GM12878 (cell line): ENCODE data around the gene CHD1. TPM values are rescaled to one million over a fixed set of nuclear protein-coding genes. Genes with fewer than 3 reads are reported as not detected.

Source experiments
- CBX5 ChIP-seq: sonication (generic); IDR thresholded peaks from 2 replicates; pipeline ENCODE4 v1.6.1; 2016; ENCODE audit warnings: low read depth, moderate library complexity, mild to moderate bottlenecking, inconsistent platforms
- CHD4 ChIP-seq: fragments of 200-600 bp; sonication (generic); IDR thresholded peaks from 2 replicates; pipeline ENCODE4 v1.6.1; 2016; ENCODE audit warnings: mild to moderate bottlenecking
- EED ChIP-seq: sonication (generic); IDR thresholded peaks from 2 replicates; pipeline ENCODE4 v1.6.1; 2016; ENCODE audit warnings: antibody characterized with exemption, low read depth
- EGR1 ChIP-seq, 2 experiments: IDR thresholded peaks; 1 replicate in 1 of 2; 2 replicates in 1 of 2; pipeline ENCODE4 v1.6.1; 2011 to 2012; ENCODE audit warnings: low read depth in 2 of 2, low read length in 2 of 2, borderline replicate concordance in 1 of 2, mild to moderate bottlenecking in 1 of 2, moderate library complexity in 1 of 2
- LARP7 ChIP-seq: fragments of 450-650 bp; IDR thresholded peaks from 2 replicates; pipeline ENCODE4 v1.6.1; 2017; ENCODE audit warnings: mild to moderate bottlenecking
- SIN3A ChIP-seq: IDR thresholded peaks from 2 replicates; pipeline ENCODE4 v1.6.1; 2012; ENCODE audit warnings: low read depth, low read length, improper control_type of control experiment
- SMAD1 ChIP-seq: fragments of 450-650 bp; IDR thresholded peaks from 2 replicates; pipeline ENCODE4 v1.6.1; 2018; ENCODE audit warnings: mild to moderate bottlenecking, low read depth; ENCODE audit not compliant: partially characterized antibody
- TARDBP ChIP-seq: IDR thresholded peaks from 2 replicates; pipeline ENCODE4 v1.6.1; 2016; ENCODE audit warnings: borderline replicate concordance
- polyA plus RNA-seq, 11 experiments: library from polyadenylated mRNA; depleted of rRNA in 4 of 11; unstranded in 6 of 11; stranded (reverse) in 5 of 11; fragments of >200 nt; fragmentation: Nextera tagmentation in 4 of 11; fragmentation: Illumina TruSeq in 1 of 11; extraction: Ambion mirVana in 4 of 11; extraction: Trizol in 1 of 11; gene quantifications; 1 replicate in 1 of 11; 2 replicates in 10 of 11; pipeline versions ENCODE4 v1.2.1 to v1.2.3, GENCODE V29; 2011 to 2016; ENCODE audit warnings: inconsistent platforms in 2 of 11, missing spikeins in 2 of 11, low read depth in 1 of 11
- total RNA-seq, 4 experiments: library from RNA; depleted of rRNA in 3 of 4; stranded (reverse); fragments of >200 nt in 3 of 4; fragmentation: Illumina TruSeq in 1 of 4; extraction: Trizol in 1 of 4; gene quantifications; 2 replicates each; pipeline versions ENCODE4 v1.2.1 to v1.2.3, GENCODE V29; 2013 to 2021
- TF ChIP-seq, protein P1 (sequence below): fragments of 450-650 bp; IDR thresholded peaks from 2 replicates; pipeline ENCODE4 v1.6.1; 2016; ENCODE audit warnings: mild to moderate bottlenecking
- TF ChIP-seq, protein P2 (sequence below): IDR thresholded peaks from 2 replicates; pipeline ENCODE4 v1.6.1; 2011; ENCODE audit warnings: low read depth, low read length, improper control_type of control experiment, borderline replicate concordance

The CHD1 gene
- total and polyA plus RNA-seq, 10 of the 15 experiments (the other 5 are each of a cell fraction or from before 2014, with no cell fraction given): 25.5 to 158 (median 50.5) TPM

DNA sequence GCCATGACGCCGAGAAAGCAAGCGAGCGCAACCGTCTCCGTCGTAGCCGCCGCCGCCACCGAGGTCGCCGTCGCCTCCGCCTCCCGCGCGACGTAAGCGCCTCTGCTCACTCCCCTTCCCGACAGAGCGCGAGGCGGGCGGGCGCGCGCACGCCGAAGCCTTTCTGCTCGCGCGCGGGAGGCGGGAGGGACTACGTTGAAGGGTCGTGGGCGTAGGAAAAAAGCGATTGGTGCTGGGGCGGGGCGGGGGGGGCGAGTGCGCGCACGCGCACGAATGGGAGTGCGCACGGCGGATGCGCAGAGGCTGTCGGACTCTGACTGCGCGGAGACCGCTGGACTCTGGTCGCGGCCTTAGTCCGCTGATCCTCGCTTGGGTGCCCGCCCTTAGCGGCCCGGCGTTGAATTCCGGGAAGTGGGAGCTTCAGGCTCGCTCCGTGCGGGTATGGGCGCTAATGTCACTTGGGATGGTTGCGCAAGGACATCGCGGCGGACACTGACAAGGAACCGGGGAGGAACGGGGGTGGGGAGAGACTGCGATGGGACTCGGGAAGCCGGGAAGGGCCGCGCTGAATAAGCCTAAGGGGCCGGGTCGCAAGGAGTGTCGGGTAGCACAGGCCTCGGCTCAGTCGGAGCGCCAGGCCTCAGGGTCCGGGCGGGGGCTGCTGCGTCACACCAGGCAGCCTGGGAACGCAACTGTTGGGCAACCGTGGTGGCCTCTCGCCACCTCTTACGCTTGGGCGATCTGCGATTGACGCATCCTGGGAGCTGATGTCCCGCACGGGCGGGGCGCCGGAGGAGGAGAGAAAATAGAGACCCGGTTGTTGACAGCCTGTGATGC lies at the start of gene CHD1 (continued):
- TF ChIP-seq EGR1 (IDR thresholded peaks at IDR 0.05; ENCODE audit: borderline replicate concordance in 1 of 2, low read depth in 2 of 2, low read length in 2 of 2) (peak; percentile 35 to 85), EED (peak; percentile 57), SIN3A (no peak; the same call in 1 of the 2 replicates), SMAD1 (peak; percentile 70), LARP7 (peak; percentile 97), CHD4 (no peak), TARDBP (peak; percentile 33; the same call in 1 of the 2 replicates), CBX5 (0 out of 2 replicates have a peak, but pooled peaks have one; percentile 72)
- TF ChIP-seq, protein P1, sequence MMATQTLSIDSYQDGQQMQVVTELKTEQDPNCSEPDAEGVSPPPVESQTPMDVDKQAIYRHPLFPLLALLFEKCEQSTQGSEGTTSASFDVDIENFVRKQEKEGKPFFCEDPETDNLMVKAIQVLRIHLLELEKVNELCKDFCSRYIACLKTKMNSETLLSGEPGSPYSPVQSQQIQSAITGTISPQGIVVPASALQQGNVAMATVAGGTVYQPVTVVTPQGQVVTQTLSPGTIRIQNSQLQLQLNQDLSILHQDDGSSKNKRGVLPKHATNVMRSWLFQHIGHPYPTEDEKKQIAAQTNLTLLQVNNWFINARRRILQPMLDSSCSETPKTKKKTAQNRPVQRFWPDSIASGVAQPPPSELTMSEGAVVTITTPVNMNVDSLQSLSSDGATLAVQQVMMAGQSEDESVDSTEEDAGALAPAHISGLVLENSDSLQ: peak; percentile 96
- TF ChIP-seq, protein P2, sequence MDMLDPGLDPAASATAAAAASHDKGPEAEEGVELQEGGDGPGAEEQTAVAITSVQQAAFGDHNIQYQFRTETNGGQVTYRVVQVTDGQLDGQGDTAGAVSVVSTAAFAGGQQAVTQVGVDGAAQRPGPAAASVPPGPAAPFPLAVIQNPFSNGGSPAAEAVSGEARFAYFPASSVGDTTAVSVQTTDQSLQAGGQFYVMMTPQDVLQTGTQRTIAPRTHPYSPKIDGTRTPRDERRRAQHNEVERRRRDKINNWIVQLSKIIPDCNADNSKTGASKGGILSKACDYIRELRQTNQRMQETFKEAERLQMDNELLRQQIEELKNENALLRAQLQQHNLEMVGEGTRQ: no peak
- TF ChIP-seq, all 136 proteins: peak for 60
